ENCODE results near the gene GLYATL2. TPM values are rescaled to one million over a fixed set of nuclear protein-coding genes. Genes with fewer than 3 reads are reported as not detected.

GLYATL2 gene
- polyA plus RNA-seq, 2 of the 4 experiments (the other 2 are of a cell fraction) = 0.05 to 0.08 TPM

DNA sequence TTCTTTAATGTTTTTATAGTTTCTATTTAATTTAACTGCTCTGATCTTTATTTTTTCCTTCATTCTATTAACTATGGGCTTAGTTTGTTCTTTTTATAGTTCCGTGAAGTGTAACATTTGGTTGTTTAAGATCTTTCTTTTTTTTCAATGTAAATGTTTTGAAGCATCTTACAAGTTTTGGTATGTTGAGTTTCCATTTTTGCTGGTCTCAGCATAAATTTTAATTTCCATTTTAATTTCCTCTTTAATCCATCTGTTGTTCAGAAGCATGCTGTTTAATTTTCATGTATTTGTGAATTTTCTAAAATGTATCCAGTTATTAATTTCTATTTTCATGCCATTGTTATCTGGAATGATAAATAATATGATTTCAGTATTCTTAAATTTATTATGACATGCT, 17.0 kb upstream of the GLYATL2 start (continued):
- TF ChIP-seq, protein P1, sequence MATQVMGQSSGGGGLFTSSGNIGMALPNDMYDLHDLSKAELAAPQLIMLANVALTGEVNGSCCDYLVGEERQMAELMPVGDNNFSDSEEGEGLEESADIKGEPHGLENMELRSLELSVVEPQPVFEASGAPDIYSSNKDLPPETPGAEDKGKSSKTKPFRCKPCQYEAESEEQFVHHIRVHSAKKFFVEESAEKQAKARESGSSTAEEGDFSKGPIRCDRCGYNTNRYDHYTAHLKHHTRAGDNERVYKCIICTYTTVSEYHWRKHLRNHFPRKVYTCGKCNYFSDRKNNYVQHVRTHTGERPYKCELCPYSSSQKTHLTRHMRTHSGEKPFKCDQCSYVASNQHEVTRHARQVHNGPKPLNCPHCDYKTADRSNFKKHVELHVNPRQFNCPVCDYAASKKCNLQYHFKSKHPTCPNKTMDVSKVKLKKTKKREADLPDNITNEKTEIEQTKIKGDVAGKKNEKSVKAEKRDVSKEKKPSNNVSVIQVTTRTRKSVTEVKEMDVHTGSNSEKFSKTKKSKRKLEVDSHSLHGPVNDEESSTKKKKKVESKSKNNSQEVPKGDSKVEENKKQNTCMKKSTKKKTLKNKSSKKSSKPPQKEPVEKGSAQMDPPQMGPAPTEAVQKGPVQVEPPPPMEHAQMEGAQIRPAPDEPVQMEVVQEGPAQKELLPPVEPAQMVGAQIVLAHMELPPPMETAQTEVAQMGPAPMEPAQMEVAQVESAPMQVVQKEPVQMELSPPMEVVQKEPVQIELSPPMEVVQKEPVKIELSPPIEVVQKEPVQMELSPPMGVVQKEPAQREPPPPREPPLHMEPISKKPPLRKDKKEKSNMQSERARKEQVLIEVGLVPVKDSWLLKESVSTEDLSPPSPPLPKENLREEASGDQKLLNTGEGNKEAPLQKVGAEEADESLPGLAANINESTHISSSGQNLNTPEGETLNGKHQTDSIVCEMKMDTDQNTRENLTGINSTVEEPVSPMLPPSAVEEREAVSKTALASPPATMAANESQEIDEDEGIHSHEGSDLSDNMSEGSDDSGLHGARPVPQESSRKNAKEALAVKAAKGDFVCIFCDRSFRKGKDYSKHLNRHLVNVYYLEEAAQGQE (IDR thresholded peaks at IDR 0.05) = no peak
- TF ChIP-seq POLR2A (IDR thresholded peaks at IDR 0.05; ENCODE audit: low read length) (no peak), JUNB (IDR thresholded peaks at IDR 0.05) (no peak), CBX2 (IDR thresholded peaks at IDR 0.05; ENCODE audit: borderline replicate concordance, low read depth) (no peak)
- TF ChIP-seq, protein P2, sequence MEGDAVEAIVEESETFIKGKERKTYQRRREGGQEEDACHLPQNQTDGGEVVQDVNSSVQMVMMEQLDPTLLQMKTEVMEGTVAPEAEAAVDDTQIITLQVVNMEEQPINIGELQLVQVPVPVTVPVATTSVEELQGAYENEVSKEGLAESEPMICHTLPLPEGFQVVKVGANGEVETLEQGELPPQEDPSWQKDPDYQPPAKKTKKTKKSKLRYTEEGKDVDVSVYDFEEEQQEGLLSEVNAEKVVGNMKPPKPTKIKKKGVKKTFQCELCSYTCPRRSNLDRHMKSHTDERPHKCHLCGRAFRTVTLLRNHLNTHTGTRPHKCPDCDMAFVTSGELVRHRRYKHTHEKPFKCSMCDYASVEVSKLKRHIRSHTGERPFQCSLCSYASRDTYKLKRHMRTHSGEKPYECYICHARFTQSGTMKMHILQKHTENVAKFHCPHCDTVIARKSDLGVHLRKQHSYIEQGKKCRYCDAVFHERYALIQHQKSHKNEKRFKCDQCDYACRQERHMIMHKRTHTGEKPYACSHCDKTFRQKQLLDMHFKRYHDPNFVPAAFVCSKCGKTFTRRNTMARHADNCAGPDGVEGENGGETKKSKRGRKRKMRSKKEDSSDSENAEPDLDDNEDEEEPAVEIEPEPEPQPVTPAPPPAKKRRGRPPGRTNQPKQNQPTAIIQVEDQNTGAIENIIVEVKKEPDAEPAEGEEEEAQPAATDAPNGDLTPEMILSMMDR (IDR thresholded peaks at IDR 0.05) = no peak

DNA sequence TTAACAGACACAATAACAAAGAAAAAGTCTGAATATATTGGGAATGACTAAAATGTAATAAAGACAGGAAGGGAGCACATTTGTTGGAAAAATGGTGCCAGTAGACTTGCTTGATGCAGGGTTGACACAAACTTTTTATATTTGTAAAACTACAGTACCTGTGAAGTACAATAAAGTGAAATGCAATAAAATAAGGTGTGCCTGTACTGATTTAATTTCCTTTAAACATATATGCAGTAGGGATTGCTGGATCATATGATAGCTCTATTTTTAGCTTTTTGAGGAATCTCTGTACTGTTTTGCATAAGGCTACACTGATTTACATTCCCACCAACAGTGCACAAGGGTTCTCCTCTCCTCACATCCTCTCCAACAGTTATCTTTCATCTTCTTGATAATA, 12.3 kb upstream of the GLYATL2 start:
- no peak for FAIRE-seq
- H3K27ac ChIP-seq = no peak overlapping the region
- ChIA-PET POLR2A (no interaction called here), CTCF (no interaction called here)
- no peak overlapping the region for H3K4me2 ChIP-seq
- H3K4me1 ChIP-seq = no peaks in the 10 kb centered on the region
- no peak for ATAC-seq
- no peak for DNase-seq (ENCODE audit: low read depth in 1 of 2, low spot score in 1 of 2)
- H3K9me3 ChIP-seq = no peaks in the 10 kb centered on the region
- no peak for TF ChIP-seq NPAS2 (CRISPR knock-in tag; IDR thresholded peaks at IDR 0.05; ENCODE audit: borderline replicate concordance)
- TF ChIP-seq ZSCAN20 (CRISPR knock-in tag; IDR thresholded peaks at IDR 0.05) = no peak
- TF ChIP-seq HOXB5 (CRISPR knock-in tag; IDR thresholded peaks at IDR 0.05) = no peak
- TF ChIP-seq, protein P3, sequence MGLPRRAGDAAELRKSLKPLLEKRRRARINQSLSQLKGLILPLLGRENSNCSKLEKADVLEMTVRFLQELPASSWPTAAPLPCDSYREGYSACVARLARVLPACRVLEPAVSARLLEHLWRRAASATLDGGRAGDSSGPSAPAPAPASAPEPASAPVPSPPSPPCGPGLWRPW (IDR thresholded peaks at IDR 0.05) = no peak
- no peak for TF ChIP-seq CHD2 (IDR thresholded peaks at IDR 0.05; ENCODE audit: low read length, partially characterized antibody)
- TF ChIP-seq RNF2 (IDR thresholded peaks at IDR 0.05; ENCODE audit: borderline replicate concordance, low read depth) = no peak
- no peak for TF ChIP-seq NFE2L2 (conservative IDR thresholded peaks at IDR 0.05; ENCODE audit: low read length)
- no peak for TF ChIP-seq ZNF302 (CRISPR knock-in tag; IDR thresholded peaks at IDR 0.05)
- no peak for TF ChIP-seq BHLHE40 (IDR thresholded peaks at IDR 0.05; ENCODE audit: low read depth, low read length)
- no peak for TF ChIP-seq FOXS1 (CRISPR knock-in tag; IDR thresholded peaks at IDR 0.05)
- TF ChIP-seq, protein P4, sequence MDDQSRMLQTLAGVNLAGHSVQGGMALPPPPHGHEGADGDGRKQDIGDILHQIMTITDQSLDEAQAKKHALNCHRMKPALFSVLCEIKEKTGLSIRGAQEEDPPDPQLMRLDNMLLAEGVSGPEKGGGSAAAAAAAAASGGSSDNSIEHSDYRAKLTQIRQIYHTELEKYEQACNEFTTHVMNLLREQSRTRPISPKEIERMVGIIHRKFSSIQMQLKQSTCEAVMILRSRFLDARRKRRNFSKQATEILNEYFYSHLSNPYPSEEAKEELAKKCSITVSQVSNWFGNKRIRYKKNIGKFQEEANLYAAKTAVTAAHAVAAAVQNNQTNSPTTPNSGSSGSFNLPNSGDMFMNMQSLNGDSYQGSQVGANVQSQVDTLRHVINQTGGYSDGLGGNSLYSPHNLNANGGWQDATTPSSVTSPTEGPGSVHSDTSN (IDR thresholded peaks at IDR 0.05) = no peak
- TF ChIP-seq MYC (IDR thresholded peaks at IDR 0.05; ENCODE audit: borderline replicate concordance, low read length) = no peak
- no peak for TF ChIP-seq ESRRA (IDR thresholded peaks at IDR 0.05; ENCODE audit: borderline replicate concordance, low read length)
- TF ChIP-seq RCOR1 (IDR thresholded peaks at IDR 0.05; ENCODE audit: low read depth, low read length) = no peak
- no peak for TF ChIP-seq RAD21 (conservative IDR thresholded peaks at IDR 0.05 in 1 of 2, IDR thresholded peaks at IDR 0.05 in 1 of 2)
- TF ChIP-seq, protein P5, sequence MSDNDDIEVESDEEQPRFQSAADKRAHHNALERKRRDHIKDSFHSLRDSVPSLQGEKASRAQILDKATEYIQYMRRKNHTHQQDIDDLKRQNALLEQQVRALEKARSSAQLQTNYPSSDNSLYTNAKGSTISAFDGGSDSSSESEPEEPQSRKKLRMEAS (IDR thresholded peaks at IDR 0.05) = no peak
- no peak for TF ChIP-seq ZFP36 (IDR thresholded peaks at IDR 0.05; ENCODE audit: borderline replicate concordance, partially characterized antibody)
- no peak for TF ChIP-seq HDAC2 (IDR thresholded peaks at IDR 0.05)
- TF ChIP-seq TP53 (CRISPR knock-in tag; IDR thresholded peaks at IDR 0.05) = no peak
- TF ChIP-seq EHF (CRISPR knock-in tag; IDR thresholded peaks at IDR 0.05) = no peak
- H3K4me3 ChIP-seq = no peak overlapping the region

Data from A549 (cell line).